Activated T-cell treated with anti-CD3 and anti-CD28 coated beads, Interleukin-2, amount 50 U/mL, for 72 hours (primary cell): ENCODE measurements around the gene LOXL3. TPM values are rescaled to one million over a fixed set of nuclear protein-coding genes. Genes with fewer than 3 reads are reported as not detected.

ENCODE experiments used
- ATAC-seq, 2 donors: fragments of 150-1000 bp; cut with Tn5 transposase; replicated peaks in 1 of 2; 2 replicates each; pipeline ENCODE4 v1.10.0; 2021; ENCODE audit warnings: moderate library complexity in 2 of 2, mild to moderate bottlenecking in 1 of 2
- DNase-seq, 2 donors: peaks; one replicate each; pipeline ENCODE4 v3.0.0; 2021 to 2022; ENCODE audit warnings: mixed read lengths in 1 of 2
- H3K27ac Mint-ChIP-seq: one replicate; pipeline ENCODE4 v1.8.0; 2022; ENCODE audit warnings: mild to moderate bottlenecking, moderate library complexity, mixed read lengths
- H3K27me3 Mint-ChIP-seq: one replicate; pipeline ENCODE4 v1.8.0; 2022; ENCODE audit warnings: low read depth, mixed read lengths
- H3K36me3 Mint-ChIP-seq, 2 donors: one replicate each; pipeline ENCODE4 v1.8.0; 2022; ENCODE audit warnings: mixed read lengths in 2 of 2, mild to moderate bottlenecking in 1 of 2; ENCODE audit not compliant: insufficient read depth in 2 of 2
- H3K4me1 Mint-ChIP-seq: one replicate; pipeline ENCODE4 v1.8.0; 2022; ENCODE audit warnings: low read depth, mixed read lengths
- H3K4me3 Mint-ChIP-seq, 2 donors: one replicate each; pipeline ENCODE4 v1.8.0; 2022; ENCODE audit warnings: mild to moderate bottlenecking in 2 of 2, mixed read lengths in 2 of 2, moderate library complexity in 2 of 2
- H3K9me3 Mint-ChIP-seq, 2 donors: one replicate each; pipeline ENCODE4 v1.8.0; 2022; ENCODE audit warnings: mixed read lengths in 2 of 2
- total RNA-seq, 2 donors: library from RNA; stranded (reverse); gene quantifications; one replicate each; pipeline ENCODE4 v1.2.3, GENCODE V29; 2022

The LOXL3 gene
- total RNA-seq, 2 donors from 2014 or later, result 3.1 to 3.6 TPM

GRCh38 chr2:74536166-74536950, 17.4 kb downstream of the LOXL3 start:
- H3K9me3 Mint-ChIP-seq, result no peaks in the 10 kb centered on the region
- H3K36me3 Mint-ChIP-seq, result peaks cover 5 to 7% of the 10 kb centered on the region in 2 donors
- DNase-seq (no peak), ATAC-seq (peak in 1 of 2 donors; percentile 42)
- no peak overlapping the region for H3K27ac Mint-ChIP-seq
- H3K4me3 Mint-ChIP-seq, result no peak overlapping the region
- peaks cover 22% of the 10 kb centered on the region for H3K4me1 Mint-ChIP-seq
- H3K27me3 Mint-ChIP-seq, result peaks cover 30% of the 10 kb centered on the region

GRCh38 chr2:74535440-74535965, 18.2 kb downstream of the LOXL3 start:
- H3K9me3 Mint-ChIP-seq, result no peaks in the 10 kb centered on the region
- H3K27ac Mint-ChIP-seq, result no peak overlapping the region
- ATAC-seq (no peak), DNase-seq (no peak)
- H3K27me3 Mint-ChIP-seq, result peaks cover 30% of the 10 kb centered on the region
- H3K36me3 Mint-ChIP-seq, result peaks cover 6 to 8% of the 10 kb centered on the region in 2 donors
- peaks cover 31% of the 10 kb centered on the region for H3K4me1 Mint-ChIP-seq
- no peak overlapping the region for H3K4me3 Mint-ChIP-seq

DNA sequence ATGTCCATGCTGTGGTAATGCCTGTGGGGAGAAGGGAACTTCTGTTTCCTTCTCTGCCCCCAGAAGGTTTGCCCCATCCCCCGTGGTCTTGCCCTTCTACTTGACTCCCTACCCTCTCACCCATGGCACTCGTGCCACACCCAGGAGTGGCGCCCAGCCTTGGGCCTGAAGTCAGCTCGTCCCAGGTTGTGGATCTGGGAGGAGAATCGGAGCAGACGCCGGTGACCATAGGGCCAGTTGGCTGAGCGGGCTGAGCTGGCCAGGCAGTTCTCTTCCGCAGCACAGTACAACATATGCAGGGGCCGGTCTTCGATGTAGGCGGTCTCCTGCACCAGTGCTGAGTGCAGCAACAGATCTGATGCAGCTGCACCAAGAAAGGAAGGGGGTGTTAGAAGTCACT, 19.3 kb downstream of the LOXL3 start:
- DNase-seq (no peak), ATAC-seq (no peak)
- H3K4me3 Mint-ChIP-seq, result no peak overlapping the region
- H3K27me3 Mint-ChIP-seq, result peaks cover 26% of the 10 kb centered on the region
- H3K36me3 Mint-ChIP-seq, result peaks cover 6 to 8% of the 10 kb centered on the region in 2 donors
- no peaks in the 10 kb centered on the region for H3K9me3 Mint-ChIP-seq
- no peak overlapping the region for H3K27ac Mint-ChIP-seq
- H3K4me1 Mint-ChIP-seq, result peaks cover 28% of the 10 kb centered on the region

DNA sequence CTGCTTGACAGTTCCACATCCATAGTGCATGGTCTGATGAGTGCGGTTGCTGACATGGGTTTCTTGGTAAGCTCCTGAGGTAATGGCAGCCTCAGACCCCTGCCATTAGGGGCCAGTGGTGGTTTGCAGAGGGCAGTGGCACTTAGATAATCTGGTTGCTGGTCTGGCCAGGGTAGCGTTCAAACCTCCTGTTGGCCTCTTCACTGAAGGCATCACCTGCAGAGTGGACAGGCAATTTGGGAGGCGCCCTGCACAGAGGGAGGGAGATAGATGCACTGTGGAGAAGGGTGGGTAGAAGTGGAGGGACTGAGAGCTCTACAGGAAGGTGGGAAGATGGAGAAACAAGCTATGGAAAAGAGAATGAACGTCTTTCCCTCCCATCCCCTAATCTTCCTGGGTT, 20.3 kb downstream of the LOXL3 start:
- Mint-ChIP-seq H3K27ac (no peak overlapping the region), H3K4me3 (no peak overlapping the region), H3K4me1 (peaks cover 26% of the 10 kb centered on the region), H3K27me3 (peaks cover 17% of the 10 kb centered on the region), H3K36me3 (peaks cover 8 to 11% of the 10 kb centered on the region in 2 donors), H3K9me3 (no peaks in the 10 kb centered on the region)
- ATAC-seq, result no peak
- DNase-seq, result no peak

DNA sequence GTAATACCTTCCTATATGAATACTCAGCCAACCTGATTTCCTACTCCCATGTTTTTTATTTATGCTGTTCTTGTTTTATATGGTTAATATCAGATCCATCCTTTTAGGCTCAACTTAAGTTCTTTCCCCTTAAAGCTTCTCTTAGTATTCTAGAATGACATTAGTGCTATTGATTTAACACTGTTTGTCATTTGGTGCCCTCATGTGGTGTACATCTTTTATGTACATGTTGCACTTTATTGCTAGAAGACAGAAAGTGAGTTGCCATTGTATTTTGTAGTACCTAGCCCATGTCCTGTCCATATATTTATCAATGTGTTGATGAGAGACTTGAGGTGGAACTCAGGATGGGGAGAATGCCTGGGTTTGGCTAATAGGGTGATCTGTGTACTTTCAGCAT, 21.5 kb downstream of the LOXL3 start:
- Mint-ChIP-seq H3K27ac (peak overlapping the region; percentile 49), H3K36me3 (peaks cover 14 to 15% of the 10 kb centered on the region in 2 donors)

GRCh38 chr2:74531666-74532065, 22.1 kb downstream of the LOXL3 start:
- H3K27me3 Mint-ChIP-seq, result no peaks in the 10 kb centered on the region
- peaks cover 18 to 19% of the 10 kb centered on the region in 2 donors for H3K36me3 Mint-ChIP-seq
- peak overlapping the region; percentile 98 to 99 for H3K4me3 Mint-ChIP-seq
- H3K4me1 Mint-ChIP-seq, result peaks cover 38% of the 10 kb centered on the region
- ATAC-seq (no peak), DNase-seq (no peak)
- no peak overlapping the region for H3K27ac Mint-ChIP-seq
- H3K9me3 Mint-ChIP-seq, result no peaks in the 10 kb centered on the region

More for the DNA sequence above, 21.5 kb downstream of the LOXL3 start:
- no peak for ATAC-seq
- Mint-ChIP-seq H3K27me3 (peaks cover 5% of the 10 kb centered on the region), H3K9me3 (no peaks in the 10 kb centered on the region), H3K4me1 (peaks cover 36% of the 10 kb centered on the region), H3K4me3 (peak overlapping the region; percentile 98 to 99)
- DNase-seq, result no peak

DNA sequence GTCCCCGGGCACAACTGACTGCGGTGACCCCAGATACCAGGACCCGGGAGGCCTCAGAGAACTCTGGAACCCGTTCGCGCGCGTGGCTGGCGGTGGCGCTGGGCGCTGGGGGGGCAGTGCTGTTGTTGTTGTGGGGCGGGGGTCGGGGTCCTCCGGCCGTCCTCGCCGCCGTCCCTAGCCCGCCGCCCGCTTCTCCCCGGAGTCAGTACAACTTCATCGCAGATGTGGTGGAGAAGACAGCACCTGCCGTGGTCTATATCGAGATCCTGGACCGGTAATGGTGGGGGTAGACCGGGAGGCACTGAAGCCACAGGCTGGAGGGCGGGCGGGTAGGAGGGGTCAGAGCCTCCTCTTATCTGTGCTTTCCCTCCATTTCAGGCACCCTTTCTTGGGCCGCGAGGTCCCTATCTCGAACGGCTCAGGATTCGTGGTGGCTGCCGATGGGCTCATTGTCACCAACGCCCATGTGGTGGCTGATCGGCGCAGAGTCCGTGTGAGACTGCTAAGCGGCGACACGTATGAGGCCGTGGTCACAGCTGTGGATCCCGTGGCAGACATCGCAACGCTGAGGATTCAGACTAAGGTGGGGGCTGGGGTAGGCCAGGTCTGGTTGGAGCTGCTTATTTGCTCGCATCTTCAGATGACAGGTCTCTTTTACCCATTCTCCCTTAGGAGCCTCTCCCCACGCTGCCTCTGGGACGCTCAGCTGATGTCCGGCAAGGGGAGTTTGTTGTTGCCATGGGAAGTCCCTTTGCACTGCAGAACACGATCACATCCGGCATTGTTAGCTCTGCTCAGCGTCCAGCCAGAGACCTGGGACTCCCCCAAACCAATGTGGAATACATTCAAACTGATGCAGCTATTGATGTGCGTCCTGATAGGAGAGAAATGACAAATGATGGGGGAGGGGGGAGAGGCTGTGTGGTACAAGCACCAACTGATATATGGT, 23.2 kb downstream of the LOXL3 start:
- H3K4me3 Mint-ChIP-seq, result peak overlapping the region; percentile 98 to 99
- peaks cover 23 to 24% of the 10 kb centered on the region in 2 donors for H3K36me3 Mint-ChIP-seq
- DNase-seq (peak; percentile 68 to 71), ATAC-seq (peak; percentile 38 to 60)
- H3K9me3 Mint-ChIP-seq, result peaks cover 0 to 3% of the 10 kb centered on the region in 2 donors
- H3K27me3 Mint-ChIP-seq, result no peaks in the 10 kb centered on the region
- peak overlapping the region; percentile 50 for H3K27ac Mint-ChIP-seq
- peaks cover 38% of the 10 kb centered on the region for H3K4me1 Mint-ChIP-seq

GRCh38 chr2:74529357-74530238, 24.1 kb downstream of the LOXL3 start, which contains the start of the genes AUP1 and HTRA2:
TSS of gene AUP1 (minus strand) at chr2:74529706. CDS start at chr2:74529629, 77 bp downstream.
TSS of gene HTRA2 (plus strand) at chr2:74529933. CDS start at chr2:74530007, 74 bp downstream.
- peak within 1 kb of the TSS; percentile 98 to 99 for H3K4me3 Mint-ChIP-seq
- H3K27ac Mint-ChIP-seq, result peak within 1 kb of the TSS; percentile 94
- H3K27me3 Mint-ChIP-seq, result no peaks in the 10 kb centered on the region
- peaks cover 0 to 3% of the 10 kb centered on the region in 2 donors for H3K9me3 Mint-ChIP-seq
- peak; percentile 90 to 93 for DNase-seq
- H3K36me3 Mint-ChIP-seq, result peaks cover 23 to 24% of the 10 kb centered on the region in 2 donors
- ATAC-seq, result peak; percentile 83 to 86
- H3K4me1 Mint-ChIP-seq, result peaks cover 38% of the 10 kb centered on the region

DNA sequence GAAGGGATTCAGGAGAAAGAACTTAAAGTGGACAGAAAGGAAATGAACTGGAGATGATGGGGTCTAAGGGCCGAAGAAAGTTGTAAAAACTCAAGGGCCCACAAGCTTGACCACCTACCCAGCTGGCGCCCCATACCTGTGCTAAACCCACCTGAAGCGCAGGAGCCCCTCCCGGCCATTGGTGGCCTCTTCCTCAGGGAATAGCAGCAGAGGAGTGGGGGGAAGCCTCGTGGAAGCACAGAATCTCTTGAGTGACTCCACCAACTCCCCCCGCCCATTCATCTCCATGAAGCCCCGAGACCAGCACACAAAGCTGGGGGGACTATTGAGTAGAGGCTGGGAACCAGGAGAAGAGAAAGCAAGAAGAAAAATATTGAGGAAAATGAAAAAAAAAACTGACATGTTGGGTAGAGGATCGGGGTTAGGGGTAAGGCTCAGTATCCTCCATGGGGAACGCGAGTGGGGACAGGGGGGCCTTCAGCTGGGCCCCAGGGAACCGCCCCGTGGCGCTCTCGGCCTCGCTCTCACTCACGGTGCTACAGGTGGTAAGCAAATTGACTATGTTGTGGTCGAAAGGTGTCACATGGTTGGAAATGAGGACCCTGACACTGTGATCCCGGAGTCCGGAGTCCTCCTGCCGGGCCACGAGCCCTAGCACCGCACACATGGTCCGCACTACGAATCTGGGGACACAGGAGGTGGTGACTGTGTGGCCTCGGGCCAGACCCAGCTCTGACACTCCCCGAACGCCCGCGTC, 25.0 kb downstream of the LOXL3 start:
- Mint-ChIP-seq H3K4me1 (peaks cover 38% of the 10 kb centered on the region), H3K27ac (peak overlapping the region; percentile 94), H3K9me3 (peaks cover 0 to 3% of the 10 kb centered on the region in 2 donors), H3K27me3 (no peaks in the 10 kb centered on the region), H3K4me3 (peak overlapping the region; percentile 98 to 99), H3K36me3 (peaks cover 23 to 24% of the 10 kb centered on the region in 2 donors)
- ATAC-seq (peak; percentile 4 to 10), DNase-seq (peak; percentile 28 to 44)

DNA sequence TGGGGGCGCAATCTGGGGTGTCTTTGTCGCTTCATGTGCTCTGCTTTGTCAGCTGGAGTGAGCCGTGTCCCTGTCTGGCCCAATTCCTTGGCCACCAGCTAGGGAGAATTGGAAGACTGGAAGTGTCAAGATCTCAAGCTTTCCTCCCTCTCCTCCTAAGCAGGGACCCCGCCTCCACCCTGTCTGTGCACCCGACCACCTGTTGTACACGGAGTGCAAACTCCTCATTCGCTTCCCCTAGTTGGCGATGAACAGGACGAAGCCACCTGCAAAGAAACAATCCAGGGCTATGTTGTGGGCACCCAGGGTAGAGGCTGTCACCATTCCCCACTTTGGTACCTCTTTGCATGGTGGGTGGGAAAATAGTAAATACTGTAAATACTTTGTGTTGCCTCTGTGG, 26.0 kb downstream of the LOXL3 start:
- Mint-ChIP-seq H3K9me3 (peaks cover 0 to 3% of the 10 kb centered on the region in 2 donors), H3K4me1 (peaks cover 38% of the 10 kb centered on the region), H3K4me3 (peak overlapping the region; percentile 98 to 99), H3K27ac (no peak overlapping the region), H3K27me3 (no peaks in the 10 kb centered on the region), H3K36me3 (peaks cover 23% of the 10 kb centered on the region in 2 donors)
- no peak for ATAC-seq
- no peak for DNase-seq

GRCh38 chr2:74526649-74527230, 27.0 kb downstream of the LOXL3 start:
- H3K27ac Mint-ChIP-seq, result no peak overlapping the region
- DNase-seq (no peak), ATAC-seq (no peak)
- H3K4me3 Mint-ChIP-seq, result peak overlapping the region; percentile 36 to 53
- H3K4me1 Mint-ChIP-seq, result peaks cover 31% of the 10 kb centered on the region
- peaks cover 0 to 3% of the 10 kb centered on the region in 2 donors for H3K9me3 Mint-ChIP-seq
- H3K27me3 Mint-ChIP-seq, result no peaks in the 10 kb centered on the region
- H3K36me3 Mint-ChIP-seq, result peaks cover 17 to 19% of the 10 kb centered on the region in 2 donors
